SH-SY5Y (cell line): Measurements from ENCODE around the gene PCDHB14.

Experiments used
- GATA2 ChIP-seq: IDR thresholded peaks from 2 replicates; pipeline ENCODE4 v1.6.1; 2011; ENCODE audit warnings: mild to moderate bottlenecking, low read depth, low read length
- GATA3 ChIP-seq: IDR thresholded peaks from 2 replicates; pipeline ENCODE4 v1.6.1; 2011; ENCODE audit warnings: low read depth, mild to moderate bottlenecking, low read length, moderate library complexity

- TF ChIP-seq GATA2 (no peak), GATA3 (no peak)
These were observed 11.0 kb downstream of the PCDHB14 start for GRCh38 chr5:141234109-141234667.
